GM18499 (cell line): Measurements from ENCODE around the gene UNKL.

ENCODE experiments used
- ATAC-seq: cut with Tn5 transposase; IDR thresholded peaks from one replicate; pipeline ENCODE4 v1.9.1; 2021; ENCODE audit warnings: moderate number of reproducible peaks; ENCODE audit not compliant: insufficient read depth, unreplicated experiment

UNKL gene

GRCh38 chr16:1414532-1415260, at the start of gene UNKL:
TSS of gene UNKL (minus strand) at chr16:1414704. CDS start at chr16:1414691, 13 bp downstream.
- no peak for ATAC-seq

- no peak for ATAC-seq
Measured at GRCh38 chr16:1461146-1461545, 46.6 kb upstream of the UNKL start.

GRCh38 chr16:1460602-1461138, 46.2 kb upstream of the UNKL start:
- no peak for ATAC-seq

GRCh38 chr16:1459967-1460366, 45.5 kb upstream of the UNKL start:
- ATAC-seq, result no peak

GRCh38 chr16:1458977-1459341, 44.5 kb upstream of the UNKL start:
- no peak for ATAC-seq

- ATAC-seq, result no peak
Measured at GRCh38 chr16:1458336-1458976, 44.0 kb upstream of the UNKL start.

GRCh38 chr16:1457489-1458245, 43.2 kb upstream of the UNKL start:
- ATAC-seq, result no peak

- no peak for ATAC-seq
Measured at GRCh38 chr16:1456951-1457350, 42.4 kb upstream of the UNKL start.

- no peak for ATAC-seq
Measured at GRCh38 chr16:1455190-1456171, 41.0 kb upstream of the UNKL start.

- ATAC-seq, result no peak
Measured at GRCh38 chr16:1454561-1454960, 40.1 kb upstream of the UNKL start.

GRCh38 chr16:1453316-1453715, 38.8 kb upstream of the UNKL start:
- no peak for ATAC-seq

- no peak for ATAC-seq
Measured at GRCh38 chr16:1452530-1452929, 38.0 kb upstream of the UNKL start.

GRCh38 chr16:1451702-1452392, 37.3 kb upstream of the UNKL start:
- no peak for ATAC-seq

GRCh38 chr16:1450841-1451240, 36.3 kb upstream of the UNKL start:
- no peak for ATAC-seq

GRCh38 chr16:1450218-1450617, 35.7 kb upstream of the UNKL start:
- ATAC-seq, result no peak

GRCh38 chr16:1449201-1449788, 34.8 kb upstream of the UNKL start:
- ATAC-seq, result no peak

- ATAC-seq, result no peak
Measured at GRCh38 chr16:1448536-1449116, 34.1 kb upstream of the UNKL start.

GRCh38 chr16:1447965-1448364, 33.5 kb upstream of the UNKL start:
- ATAC-seq, result no peak
